ENCODE results near the gene FLYWCH2. TPM values are rescaled to one million over a fixed set of nuclear protein-coding genes. Genes with fewer than 3 reads are reported as not detected.

Gene FLYWCH2
- total RNA-seq, 1 experiment from 2014 or later: 23.9 TPM

- H3K27ac ChIP-seq (ENCODE audit: low read depth, low read length, poor library complexity, severe bottlenecking): no peak overlapping the region
- ChIA-PET CTCF (no interaction called here), POLR2A (ENCODE audit: low non-redundant PET) (no interaction called here)
- no TSS peak for BruUV-seq (replicated peaks)
- DNase-seq (ENCODE audit: low spot score): no peak
- H3K9me3 ChIP-seq (ENCODE audit: low read depth, low read length, poor library complexity, severe bottlenecking): no peaks in the 10 kb centered on the region
- intact Hi-C loops (cut with micrococcal nuclease; ENCODE audit: unreplicated experiment): no loop called here
- H3K36me3 ChIP-seq (ENCODE audit: insufficient read depth, low read length, poor library complexity, severe bottlenecking): peaks cover 9% of the 10 kb centered on the region
- peaks cover 19% of the 10 kb centered on the region for H3K4me1 ChIP-seq (ENCODE audit: insufficient read depth, low read length, poor library complexity, severe bottlenecking)
- no peak overlapping the region for H3K4me3 ChIP-seq (ENCODE audit: low read depth, low read length, poor library complexity, severe bottlenecking)
- no peak for TF ChIP-seq CTCF (conservative IDR thresholded peaks at IDR 0.05; ENCODE audit: low read depth, low read length)
- no peak for TF ChIP-seq EZH2 (IDR thresholded peaks at IDR 0.05; ENCODE audit: borderline replicate concordance, low read depth, low read length, poor library complexity, severe bottlenecking)
- H3K27me3 ChIP-seq (replicated peaks; ENCODE audit: insufficient read depth, low read depth, low read length, poor library complexity): no peaks in the 10 kb centered on the region
These were observed 27.5 kb downstream of the FLYWCH2 start for GRCh38 chr16:2910441-2910969.

- intact Hi-C loops (cut with micrococcal nuclease; ENCODE audit: unreplicated experiment): no loop called here
- BruUV-seq (replicated peaks): no TSS peak
- Histone ChIP-seq H3K9me3 (ENCODE audit: low read depth, low read length, poor library complexity, severe bottlenecking) (no peaks in the 10 kb centered on the region), H3K27ac (ENCODE audit: low read depth, low read length, poor library complexity, severe bottlenecking) (peak within 1 kb of the TSS; percentile 75), H3K4me3 (ENCODE audit: low read depth, low read length, poor library complexity, severe bottlenecking) (peak within 1 kb of the TSS; percentile 74), H3K36me3 (ENCODE audit: insufficient read depth, low read length, poor library complexity, severe bottlenecking) (peaks cover 11% of the 10 kb centered on the region), H3K4me1 (ENCODE audit: insufficient read depth, low read length, poor library complexity, severe bottlenecking) (peaks cover 25% of the 10 kb centered on the region), H3K27me3 (replicated peaks; ENCODE audit: insufficient read depth, low read depth, low read length, poor library complexity) (no peaks in the 10 kb centered on the region)
- POLR2A ChIA-PET (ENCODE audit: low non-redundant PET): no interaction called here
- CTCF ChIA-PET: interaction anchor here (0.6 to 1.3 kb wide), 3 partner anchors 15 to 44 kb away, joined by 3 to 5 read pairs (median 3); no protein-coding TSS in a partner anchor
- peak; percentile 99 for DNase-seq (ENCODE audit: low spot score)
- TF ChIP-seq CTCF (conservative IDR thresholded peaks at IDR 0.05; ENCODE audit: low read depth, low read length) (no peak), EZH2 (IDR thresholded peaks at IDR 0.05; ENCODE audit: borderline replicate concordance, low read depth, low read length, poor library complexity, severe bottlenecking) (no peak)
These were observed 28.8 kb downstream of the FLYWCH2 start, which contains the start of gene FLYWCH1 for GRCh38 chr16:2911638-2912329. Gene FLYWCH1 (plus strand): TSS chr16:2911931. CDS start chr16:2929686, 17,755 bp downstream.

- peak; percentile 79 for DNase-seq (ENCODE audit: low spot score)
- peaks cover 25% of the 10 kb centered on the region for H3K4me1 ChIP-seq (ENCODE audit: insufficient read depth, low read length, poor library complexity, severe bottlenecking)
- ChIA-PET POLR2A (ENCODE audit: low non-redundant PET) (no interaction called here), CTCF (interaction anchor here (0.7 to 1.3 kb wide), 3 partner anchors 15 to 38 kb away, joined by 5 to 7 read pairs (median 6); no protein-coding TSS in a partner anchor)
- TF ChIP-seq EZH2 (IDR thresholded peaks at IDR 0.05; ENCODE audit: borderline replicate concordance, low read depth, low read length, poor library complexity, severe bottlenecking) (no peak), CTCF (conservative IDR thresholded peaks at IDR 0.05; ENCODE audit: low read depth, low read length) (no peak)
- H3K27ac ChIP-seq (ENCODE audit: low read depth, low read length, poor library complexity, severe bottlenecking): peak overlapping the region; percentile 75
- TSS peak; percentile 60 for BruUV-seq (replicated peaks)
- intact Hi-C loops (cut with micrococcal nuclease; ENCODE audit: unreplicated experiment): no loop called here
- peaks cover 16% of the 10 kb centered on the region for H3K36me3 ChIP-seq (ENCODE audit: insufficient read depth, low read length, poor library complexity, severe bottlenecking)
- H3K4me3 ChIP-seq (ENCODE audit: low read depth, low read length, poor library complexity, severe bottlenecking): peak overlapping the region; percentile 74
- H3K27me3 ChIP-seq (replicated peaks; ENCODE audit: insufficient read depth, low read depth, low read length, poor library complexity): no peaks in the 10 kb centered on the region
- no peaks in the 10 kb centered on the region for H3K9me3 ChIP-seq (ENCODE audit: low read depth, low read length, poor library complexity, severe bottlenecking)
These were observed 29.6 kb downstream of the FLYWCH2 start for GRCh38 chr16:2912330-2913199.
